ENCODE measurements around the gene RAD21L1.

The RAD21L1 gene

DNA sequence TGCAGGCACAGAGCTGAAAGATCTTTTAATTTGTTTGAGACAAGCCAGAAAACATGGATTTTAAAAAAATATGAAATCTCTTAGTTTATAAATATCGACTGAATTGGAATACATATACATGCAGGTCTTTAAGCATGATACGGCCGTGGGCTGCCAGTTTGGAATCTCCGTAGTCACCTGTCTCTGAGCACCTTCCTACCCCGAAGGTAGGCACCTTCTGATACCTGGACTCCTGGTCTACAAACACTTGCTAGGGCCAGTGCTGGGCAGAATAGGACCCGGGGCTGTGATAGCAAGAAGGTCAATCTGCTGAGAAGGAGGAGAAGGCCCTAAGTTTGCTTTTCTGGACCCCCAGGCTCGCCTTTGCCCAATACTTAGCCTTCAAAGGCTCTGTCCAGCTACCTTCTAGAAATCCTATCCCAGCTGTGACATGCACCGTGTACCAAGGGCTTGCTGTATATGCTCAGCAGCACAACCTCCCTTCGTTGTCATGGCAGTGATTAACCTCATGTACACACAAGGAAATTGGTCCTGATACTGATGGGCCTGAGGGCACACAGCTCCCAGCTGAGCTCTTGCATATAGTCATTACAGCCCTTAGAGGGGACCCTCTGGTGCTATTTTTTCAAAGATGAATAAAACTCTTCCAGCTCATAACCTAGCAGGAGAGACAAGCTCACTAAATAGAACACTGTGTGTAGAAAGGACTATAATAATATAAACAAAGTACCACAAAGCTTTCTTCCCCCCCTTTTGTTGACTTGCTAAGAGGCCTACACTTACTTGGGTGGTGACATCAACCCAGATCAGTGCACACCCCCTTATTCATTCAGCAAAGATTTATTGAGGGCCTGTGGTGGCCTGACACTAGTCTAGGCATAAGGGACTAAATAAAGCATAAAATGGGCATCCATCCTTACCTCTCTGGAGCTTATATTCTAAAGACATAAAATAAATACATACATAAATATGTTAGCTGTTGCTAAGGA, 58.0 kb downstream of the RAD21L1 start:
- no peak for DNase-seq (ENCODE audit: low read depth)
- H3K4me3 ChIP-seq (ENCODE audit: low read length): no peak overlapping the region
- TF ChIP-seq, protein P1, sequence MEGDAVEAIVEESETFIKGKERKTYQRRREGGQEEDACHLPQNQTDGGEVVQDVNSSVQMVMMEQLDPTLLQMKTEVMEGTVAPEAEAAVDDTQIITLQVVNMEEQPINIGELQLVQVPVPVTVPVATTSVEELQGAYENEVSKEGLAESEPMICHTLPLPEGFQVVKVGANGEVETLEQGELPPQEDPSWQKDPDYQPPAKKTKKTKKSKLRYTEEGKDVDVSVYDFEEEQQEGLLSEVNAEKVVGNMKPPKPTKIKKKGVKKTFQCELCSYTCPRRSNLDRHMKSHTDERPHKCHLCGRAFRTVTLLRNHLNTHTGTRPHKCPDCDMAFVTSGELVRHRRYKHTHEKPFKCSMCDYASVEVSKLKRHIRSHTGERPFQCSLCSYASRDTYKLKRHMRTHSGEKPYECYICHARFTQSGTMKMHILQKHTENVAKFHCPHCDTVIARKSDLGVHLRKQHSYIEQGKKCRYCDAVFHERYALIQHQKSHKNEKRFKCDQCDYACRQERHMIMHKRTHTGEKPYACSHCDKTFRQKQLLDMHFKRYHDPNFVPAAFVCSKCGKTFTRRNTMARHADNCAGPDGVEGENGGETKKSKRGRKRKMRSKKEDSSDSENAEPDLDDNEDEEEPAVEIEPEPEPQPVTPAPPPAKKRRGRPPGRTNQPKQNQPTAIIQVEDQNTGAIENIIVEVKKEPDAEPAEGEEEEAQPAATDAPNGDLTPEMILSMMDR (IDR thresholded peaks at IDR 0.05; ENCODE audit: insufficient read depth, low read depth, low read length, missing control alignments): no peak

DNA sequence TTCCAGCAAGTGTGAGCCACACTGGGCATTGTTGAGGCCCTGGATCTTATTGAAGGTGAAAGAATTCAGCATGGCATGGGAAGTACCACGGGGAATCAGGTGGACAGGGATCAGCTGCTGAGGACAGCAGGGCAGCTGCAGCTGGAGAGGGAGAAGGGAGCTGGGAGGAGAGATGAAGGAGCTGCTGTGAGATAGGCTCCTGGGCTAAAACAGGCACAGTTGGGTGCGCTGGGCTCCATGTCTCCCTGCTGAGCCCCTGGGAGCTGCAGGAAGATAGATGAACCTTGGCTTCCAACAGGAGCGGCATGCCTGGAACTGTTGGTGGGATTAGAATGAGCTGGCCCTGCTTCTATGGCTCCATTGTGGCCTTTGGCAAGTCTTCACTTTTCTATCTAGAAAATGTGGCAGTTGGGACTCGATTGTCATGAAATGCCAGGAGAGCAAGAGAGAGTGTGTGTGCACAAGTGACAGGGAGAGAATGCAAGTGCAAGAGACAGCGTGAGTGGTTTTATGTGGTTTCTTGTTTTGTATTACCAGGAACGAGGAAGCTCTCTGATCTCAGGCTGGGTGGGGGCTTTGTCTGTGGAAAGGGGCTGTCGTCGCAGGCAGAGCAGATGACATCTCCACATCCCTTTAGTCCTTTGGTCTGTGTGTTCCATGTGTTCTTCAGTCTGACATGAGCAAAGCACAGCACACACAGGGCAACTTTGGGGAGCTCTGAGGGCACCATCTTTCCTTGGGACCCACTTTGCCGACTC, 60.6 kb downstream of the RAD21L1 start:
- TF ChIP-seq, protein P1 (IDR thresholded peaks at IDR 0.05; ENCODE audit: insufficient read depth, low read depth, low read length, missing control alignments): no peak
- no peak overlapping the region for H3K4me3 ChIP-seq (ENCODE audit: low read length)
- DNase-seq (ENCODE audit: low read depth): no peak

DNA sequence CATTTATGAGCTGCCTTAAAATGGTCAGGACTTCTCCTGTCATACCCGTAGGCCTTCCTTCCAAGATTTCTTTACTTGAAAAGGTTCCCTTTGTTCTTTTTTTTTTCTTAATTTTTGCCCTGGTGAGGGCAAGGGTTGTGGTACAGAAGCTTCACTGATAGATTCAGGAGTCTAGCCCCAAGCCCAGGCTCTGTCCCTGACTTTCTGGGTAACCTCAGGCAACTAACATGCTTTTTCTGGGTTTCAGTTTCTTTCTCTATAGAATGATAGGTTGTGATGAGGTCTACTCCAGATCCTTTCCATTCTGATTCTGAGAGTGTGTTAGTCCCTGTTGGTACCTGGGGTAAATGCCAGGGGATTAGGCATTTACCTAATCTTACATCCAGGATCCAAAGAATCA, 61.5 kb downstream of the RAD21L1 start:
- H3K4me3 ChIP-seq (ENCODE audit: low read length): no peak overlapping the region
- TF ChIP-seq, protein P1 (IDR thresholded peaks at IDR 0.05; ENCODE audit: insufficient read depth, low read depth, low read length, missing control alignments): no peak
- DNase-seq (ENCODE audit: low read depth): no peak

DNA sequence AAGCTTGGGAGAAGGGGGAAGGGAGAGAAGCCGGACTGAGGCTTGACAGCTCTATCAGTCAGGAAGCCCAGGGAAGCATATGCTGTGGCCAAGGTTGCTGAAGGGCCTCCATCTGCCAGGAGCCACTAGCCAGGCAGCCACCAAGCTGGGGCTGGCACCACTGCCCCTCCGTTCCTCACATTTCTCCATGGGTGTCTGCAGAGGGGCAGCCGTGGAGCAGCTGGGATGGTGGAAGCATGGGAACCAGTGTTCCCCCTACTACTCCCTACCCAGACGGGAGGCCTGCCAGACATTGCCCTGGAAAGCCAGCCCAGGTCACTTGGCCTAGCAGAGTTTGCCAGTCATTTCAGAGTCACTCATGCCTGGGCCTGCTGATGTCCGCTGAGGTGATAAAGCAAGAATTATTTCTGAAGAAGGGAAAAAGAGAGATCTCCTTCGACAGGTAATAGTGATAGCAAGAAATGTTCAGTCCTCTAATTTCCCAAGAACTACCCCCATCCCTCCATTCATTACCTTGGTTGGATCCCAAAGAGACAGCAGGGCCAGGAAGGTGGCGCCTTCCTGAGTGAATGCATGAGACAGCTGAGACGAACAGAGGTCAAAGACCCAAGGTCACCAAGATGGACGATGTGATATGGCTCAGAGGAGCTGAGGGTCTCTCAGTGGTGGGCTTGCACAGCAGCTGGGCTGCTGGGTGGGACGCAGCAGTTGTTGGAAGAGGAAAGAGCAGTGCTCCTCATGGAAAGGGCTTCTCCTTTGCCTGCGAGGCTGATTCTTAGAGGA, 62.1 kb downstream of the RAD21L1 start:
- DNase-seq (ENCODE audit: low read depth): no peak
- TF ChIP-seq, protein P1 (IDR thresholded peaks at IDR 0.05; ENCODE audit: insufficient read depth, low read depth, low read length, missing control alignments): no peak
- H3K4me3 ChIP-seq (ENCODE audit: low read length): no peak overlapping the region

DNA sequence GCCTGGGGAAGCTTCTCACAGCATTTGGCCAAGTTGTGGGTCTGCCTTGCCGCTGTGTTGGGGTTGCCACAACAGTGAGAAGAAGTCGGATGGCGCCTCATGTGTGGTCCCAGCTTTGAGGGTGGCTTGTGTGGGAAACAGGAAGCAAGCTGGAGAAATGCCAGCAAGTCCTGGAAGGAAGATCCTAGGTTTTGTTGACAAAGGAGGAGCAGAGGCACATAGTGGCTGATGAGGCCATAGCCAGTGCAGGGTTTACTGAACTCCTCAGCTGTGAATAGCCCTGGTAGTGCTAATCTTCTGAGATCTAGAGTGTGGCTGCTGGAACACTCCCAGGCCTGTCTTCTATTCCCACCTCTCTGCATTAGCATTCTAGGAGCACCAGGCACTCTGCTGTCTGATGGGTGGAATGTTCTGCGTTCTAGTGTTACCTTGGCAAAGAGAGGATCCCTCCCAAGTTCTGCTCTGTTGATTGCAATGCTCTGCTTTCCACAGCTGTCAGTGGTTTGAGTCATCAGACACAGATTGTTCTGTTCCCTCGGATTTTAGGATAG, 65.4 kb downstream of the RAD21L1 start:
- TF ChIP-seq, protein P1 (IDR thresholded peaks at IDR 0.05; ENCODE audit: insufficient read depth, low read depth, low read length, missing control alignments): no peak
- no peak for DNase-seq (ENCODE audit: low read depth)
- H3K4me3 ChIP-seq (ENCODE audit: low read length): no peak overlapping the region

DNA sequence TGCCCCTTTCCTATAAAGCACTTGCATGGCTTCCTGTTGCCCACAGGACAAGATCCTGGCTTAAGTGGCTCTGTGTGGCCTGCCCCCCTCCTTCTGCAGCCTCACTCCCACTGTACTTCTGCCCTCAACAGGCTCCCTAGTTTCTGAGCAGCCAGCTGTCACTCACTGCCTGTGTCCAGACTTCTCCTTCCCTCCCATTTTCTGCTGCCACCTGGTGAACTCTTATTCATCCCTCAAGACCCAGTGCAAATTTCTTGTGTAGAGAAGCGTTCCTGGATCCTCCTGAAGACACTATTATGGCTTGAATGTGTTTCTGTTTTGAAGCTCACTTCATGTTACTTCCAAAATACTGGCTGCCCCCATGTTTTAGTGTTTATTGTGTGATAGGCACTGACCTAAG, 66.8 kb downstream of the RAD21L1 start:
- no peak overlapping the region for H3K4me3 ChIP-seq (ENCODE audit: low read length)
- DNase-seq (ENCODE audit: low read depth): no peak
- TF ChIP-seq, protein P1 (IDR thresholded peaks at IDR 0.05; ENCODE audit: insufficient read depth, low read depth, low read length, missing control alignments): no peak

Measured in epithelial cell of esophagus (primary cell).